AG09319 (cell line): ENCODE measurements around the gene TSPAN5.

Experiments
- DNase-seq: peaks from one replicate; pipeline ENCODE4 v3.0.0-alpha.2; 2010; ENCODE audit warnings: low read depth; ENCODE audit errors: extremely low read depth
- TF ChIP-seq, protein P1 (sequence below): IDR thresholded peaks from 2 replicates; pipeline ENCODE4 v1.5.1; 2011; ENCODE audit warnings: low read depth, mild to moderate bottlenecking, inconsistent platforms, low read length, moderate library complexity

Gene TSPAN5

DNA sequence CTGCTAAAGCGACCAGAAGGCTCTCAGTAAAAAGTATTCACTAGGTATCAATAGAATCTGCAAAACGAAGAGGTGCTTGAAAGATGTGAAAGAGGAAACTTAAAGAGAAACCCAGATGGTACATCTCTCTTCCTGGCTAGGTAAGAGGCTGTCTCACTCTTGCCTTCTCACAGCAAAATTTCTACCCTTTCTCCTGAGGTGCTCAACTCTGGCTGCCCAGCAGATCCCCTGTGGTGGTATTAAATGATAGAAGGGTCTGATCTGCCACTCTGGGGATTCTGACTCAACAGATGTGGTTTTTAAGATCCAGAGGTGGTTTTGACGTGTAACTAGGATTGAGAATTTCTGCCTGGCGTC, 14.9 kb upstream of the TSPAN5 start:
- DNase-seq, result no peak
- TF ChIP-seq, protein P1, sequence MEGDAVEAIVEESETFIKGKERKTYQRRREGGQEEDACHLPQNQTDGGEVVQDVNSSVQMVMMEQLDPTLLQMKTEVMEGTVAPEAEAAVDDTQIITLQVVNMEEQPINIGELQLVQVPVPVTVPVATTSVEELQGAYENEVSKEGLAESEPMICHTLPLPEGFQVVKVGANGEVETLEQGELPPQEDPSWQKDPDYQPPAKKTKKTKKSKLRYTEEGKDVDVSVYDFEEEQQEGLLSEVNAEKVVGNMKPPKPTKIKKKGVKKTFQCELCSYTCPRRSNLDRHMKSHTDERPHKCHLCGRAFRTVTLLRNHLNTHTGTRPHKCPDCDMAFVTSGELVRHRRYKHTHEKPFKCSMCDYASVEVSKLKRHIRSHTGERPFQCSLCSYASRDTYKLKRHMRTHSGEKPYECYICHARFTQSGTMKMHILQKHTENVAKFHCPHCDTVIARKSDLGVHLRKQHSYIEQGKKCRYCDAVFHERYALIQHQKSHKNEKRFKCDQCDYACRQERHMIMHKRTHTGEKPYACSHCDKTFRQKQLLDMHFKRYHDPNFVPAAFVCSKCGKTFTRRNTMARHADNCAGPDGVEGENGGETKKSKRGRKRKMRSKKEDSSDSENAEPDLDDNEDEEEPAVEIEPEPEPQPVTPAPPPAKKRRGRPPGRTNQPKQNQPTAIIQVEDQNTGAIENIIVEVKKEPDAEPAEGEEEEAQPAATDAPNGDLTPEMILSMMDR, result no peak

DNA sequence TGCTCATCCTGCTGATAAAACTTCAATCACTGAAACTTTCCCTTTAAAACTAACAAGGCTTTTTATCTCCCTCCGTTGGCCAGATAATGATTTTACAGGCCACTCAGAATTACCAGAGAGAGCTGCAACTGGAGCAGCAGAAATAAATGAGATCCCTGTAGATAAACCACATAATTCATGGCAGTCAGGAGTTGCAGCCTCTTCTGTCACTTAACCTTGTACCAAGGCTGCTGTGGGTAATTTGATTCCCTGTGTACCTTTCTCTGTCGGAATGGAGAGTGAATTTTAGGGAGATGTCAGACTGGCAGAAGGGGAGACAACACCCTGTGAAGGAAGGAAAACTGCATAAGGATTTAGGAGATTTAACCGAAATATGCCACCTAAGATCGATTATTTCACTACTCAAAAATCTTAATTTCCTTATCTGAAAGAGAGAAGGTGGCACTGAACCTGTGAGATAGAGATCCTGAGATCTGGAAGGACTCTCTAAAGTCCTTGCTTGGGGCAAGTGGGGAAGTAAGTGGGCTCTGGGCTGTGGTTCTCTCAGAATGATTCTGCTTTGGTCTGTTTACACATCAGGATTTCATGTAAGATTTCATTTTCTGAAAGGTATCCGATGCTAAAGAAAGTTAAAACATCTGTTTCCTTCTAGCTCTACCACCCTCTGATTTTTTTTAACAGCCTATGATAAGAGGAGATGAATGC, 14.3 kb upstream of the TSPAN5 start:
- no peak for DNase-seq
- TF ChIP-seq, protein P1, result no peak

DNA sequence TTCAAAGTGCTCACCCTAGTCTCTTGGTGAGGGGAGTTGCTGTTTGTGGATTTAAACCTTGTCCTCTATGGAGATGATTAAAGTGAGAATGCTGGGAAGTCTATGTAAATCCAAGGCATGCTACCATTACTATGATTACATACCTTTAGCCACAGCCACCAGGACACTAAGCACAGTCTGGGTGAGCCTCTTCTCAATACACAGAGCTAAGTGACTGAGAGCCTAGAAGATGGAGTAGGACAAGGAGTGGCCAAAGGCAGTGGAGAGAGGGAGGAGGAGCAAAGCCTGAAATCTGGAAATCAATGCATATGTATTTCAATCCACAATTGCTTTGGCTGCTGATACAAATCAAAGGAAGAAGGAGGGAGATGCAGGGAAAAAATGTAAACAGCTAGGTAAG, 12.7 kb upstream of the TSPAN5 start:
- TF ChIP-seq, protein P1, result no peak
- DNase-seq, result no peak

DNA sequence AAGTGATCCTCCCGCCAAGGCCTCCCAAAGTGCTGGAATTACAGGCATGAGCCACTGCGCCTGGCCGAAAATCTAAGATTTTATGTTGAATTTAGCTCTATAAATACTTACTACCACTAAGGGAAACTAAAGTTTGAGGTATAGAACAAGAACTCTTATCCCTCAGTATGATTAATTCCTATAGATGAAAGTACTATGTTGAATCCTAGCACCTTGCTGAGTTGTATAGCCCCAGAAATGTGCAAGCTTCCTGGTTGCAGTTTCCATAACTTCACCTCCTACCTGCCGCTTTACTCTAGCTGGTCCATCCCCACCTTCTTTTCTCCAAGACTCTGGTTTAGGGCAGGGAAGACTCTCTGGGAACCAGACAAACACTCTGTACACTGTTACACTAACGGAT, 11.8 kb upstream of the TSPAN5 start:
- TF ChIP-seq, protein P1, result no peak
- DNase-seq, result no peak

DNA sequence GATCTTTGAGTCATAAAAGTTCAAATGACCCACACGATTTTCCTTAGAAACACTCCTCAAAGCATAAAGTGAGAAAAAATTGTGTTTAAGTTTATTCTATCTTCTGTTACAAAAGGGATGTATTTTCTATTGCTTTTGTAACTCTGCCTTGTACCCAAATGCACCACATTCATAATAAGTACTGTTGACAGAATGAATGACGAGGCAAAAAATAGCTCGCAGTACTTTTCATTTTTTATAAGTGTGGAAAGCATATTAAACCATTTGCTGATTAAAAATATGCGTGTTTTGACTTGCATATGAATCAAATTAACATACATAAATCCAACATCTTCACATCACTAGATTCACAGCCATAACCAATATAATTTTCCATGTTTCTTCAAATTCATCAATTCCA, 11.2 kb upstream of the TSPAN5 start:
- TF ChIP-seq, protein P1, result no peak

DNA sequence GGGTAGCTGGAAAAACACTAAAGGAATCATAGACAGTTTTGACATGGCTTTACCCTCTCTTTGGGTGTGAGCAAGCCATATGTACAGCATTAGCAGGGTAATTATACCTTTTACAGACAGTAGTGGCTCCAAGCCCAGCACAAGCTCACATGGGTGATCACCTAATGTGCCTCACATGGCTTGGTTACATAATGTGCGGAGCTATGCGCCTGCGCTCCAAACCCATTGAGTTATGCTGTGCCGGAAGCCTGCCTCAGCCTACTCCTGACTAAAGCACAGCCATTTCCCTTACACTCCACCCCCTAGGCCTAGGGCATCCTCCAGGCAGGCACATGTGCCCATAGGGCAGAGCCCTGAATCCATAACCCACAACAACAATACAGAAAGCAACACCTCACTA, 6.5 kb upstream of the TSPAN5 start:
- TF ChIP-seq, protein P1, result no peak
- DNase-seq, result no peak

More for the DNA sequence above, 11.2 kb upstream of the TSPAN5 start:
- no peak for DNase-seq

DNA sequence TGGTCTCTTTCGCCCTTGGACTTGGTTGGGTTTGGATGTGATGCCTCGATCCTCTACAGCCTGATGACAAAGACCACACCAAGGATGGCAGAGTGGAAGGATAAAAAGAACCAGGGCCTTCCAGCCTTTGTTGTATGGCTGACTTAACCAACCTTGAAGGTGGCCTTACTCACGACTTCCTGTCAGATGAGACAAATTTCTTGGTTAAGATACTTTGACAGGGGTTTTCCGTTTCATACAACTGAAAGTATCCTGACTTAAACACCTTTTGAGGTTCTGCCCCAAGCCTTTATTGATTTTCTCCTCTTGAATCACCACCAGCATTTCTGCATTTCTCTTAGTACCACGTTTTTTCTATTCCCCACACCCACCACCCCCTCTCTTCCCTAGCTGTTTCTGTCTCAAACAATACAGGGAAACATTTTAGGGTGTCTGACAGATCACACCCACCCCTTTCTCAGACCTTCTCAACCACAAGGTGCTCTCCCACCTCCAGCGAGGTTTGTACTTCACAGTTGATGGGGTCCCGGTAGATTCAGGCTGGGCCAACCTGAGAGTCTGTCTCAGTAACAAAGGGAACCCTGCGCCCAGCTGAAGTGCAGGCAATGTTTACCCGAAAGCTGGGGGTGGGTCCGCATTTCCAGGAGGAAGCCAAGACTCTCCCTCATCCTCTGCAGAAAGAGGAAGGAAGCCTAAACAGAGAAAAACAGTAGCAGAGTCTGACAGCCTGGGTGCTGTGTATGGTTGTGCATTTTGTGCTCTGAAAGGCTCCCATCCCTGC, 5.0 kb upstream of the TSPAN5 start:
- TF ChIP-seq, protein P1, result no peak
- no peak for DNase-seq
